HG02943 (cell line): ENCODE measurements around the gene PARK7.

ENCODE experiments used
- ATAC-seq: cut with Tn5 transposase; IDR thresholded peaks from one replicate; pipeline ENCODE4 v1.9.1; 2021; ENCODE audit warnings: mild to moderate bottlenecking, low read depth, moderate library complexity; ENCODE audit not compliant: unreplicated experiment

Gene PARK7

DNA sequence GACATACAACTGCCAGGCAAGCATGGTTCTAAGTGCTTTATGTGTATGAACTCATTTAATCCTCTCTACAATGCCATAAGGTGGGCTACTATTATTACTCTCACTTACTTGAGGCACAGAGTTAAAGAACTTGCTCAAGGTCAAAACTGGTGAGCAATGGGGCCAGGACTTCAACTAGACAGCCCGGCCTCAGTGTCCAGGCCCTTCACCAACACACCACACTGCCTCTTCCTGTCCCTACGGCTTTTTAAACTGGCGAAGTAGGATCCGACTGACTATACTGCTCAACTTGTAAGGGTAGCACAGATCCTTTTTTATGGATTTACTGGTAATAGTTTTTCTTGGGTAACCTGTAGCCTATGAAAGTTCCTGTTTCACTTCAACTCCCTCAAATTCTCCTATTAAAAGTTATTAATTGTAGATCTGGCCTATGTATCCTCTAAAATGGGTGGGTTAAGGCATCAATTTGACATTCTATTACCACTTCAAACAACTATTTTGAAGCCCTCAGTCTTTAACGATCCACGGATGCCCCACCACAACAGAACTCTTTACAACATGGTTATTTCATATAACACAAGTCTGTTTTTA is 60.3 kb downstream of the PARK7 start:
- ATAC-seq, result no peak

DNA sequence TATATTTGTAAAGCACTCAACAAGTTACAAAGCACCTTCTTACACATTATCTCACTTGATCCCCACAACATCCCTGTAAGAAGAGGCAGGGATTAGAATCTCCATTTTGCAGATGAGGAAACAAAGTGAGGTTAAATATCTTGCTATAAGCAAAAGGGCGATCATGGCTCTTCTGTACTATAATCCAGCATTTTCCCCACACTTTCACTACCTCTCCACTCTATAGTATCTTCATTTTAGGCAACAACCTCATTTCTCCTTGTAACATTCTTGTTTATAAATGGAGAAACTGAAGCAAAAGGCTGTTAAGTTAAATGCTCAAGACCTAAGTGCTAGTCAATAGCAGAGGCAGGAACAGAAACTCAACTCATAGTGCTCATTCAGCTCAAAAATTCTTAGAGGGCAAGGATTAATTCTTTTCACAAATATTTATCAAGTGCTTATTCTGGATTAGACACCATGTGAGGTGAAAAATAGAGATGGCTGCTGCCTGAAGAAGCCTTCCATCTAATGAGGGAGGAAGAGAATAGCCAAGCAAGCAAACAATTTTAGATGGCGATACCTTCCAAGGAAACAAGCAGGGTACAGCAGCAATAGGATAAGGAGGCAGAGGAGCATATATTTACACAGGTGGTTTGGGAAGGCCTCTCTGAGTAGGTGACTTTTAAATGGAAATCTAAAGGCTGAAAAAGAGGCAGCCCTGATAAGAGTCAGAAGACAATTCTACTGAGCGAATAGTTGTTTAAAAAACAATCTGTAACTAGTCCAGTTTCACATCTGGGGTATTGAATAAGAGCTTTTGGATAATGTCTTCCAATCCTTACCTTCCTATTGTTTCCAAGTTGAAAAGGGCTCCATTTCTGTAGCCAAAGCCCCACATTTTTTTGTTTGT is 61.1 kb downstream of the PARK7 start:
- no peak for ATAC-seq

DNA sequence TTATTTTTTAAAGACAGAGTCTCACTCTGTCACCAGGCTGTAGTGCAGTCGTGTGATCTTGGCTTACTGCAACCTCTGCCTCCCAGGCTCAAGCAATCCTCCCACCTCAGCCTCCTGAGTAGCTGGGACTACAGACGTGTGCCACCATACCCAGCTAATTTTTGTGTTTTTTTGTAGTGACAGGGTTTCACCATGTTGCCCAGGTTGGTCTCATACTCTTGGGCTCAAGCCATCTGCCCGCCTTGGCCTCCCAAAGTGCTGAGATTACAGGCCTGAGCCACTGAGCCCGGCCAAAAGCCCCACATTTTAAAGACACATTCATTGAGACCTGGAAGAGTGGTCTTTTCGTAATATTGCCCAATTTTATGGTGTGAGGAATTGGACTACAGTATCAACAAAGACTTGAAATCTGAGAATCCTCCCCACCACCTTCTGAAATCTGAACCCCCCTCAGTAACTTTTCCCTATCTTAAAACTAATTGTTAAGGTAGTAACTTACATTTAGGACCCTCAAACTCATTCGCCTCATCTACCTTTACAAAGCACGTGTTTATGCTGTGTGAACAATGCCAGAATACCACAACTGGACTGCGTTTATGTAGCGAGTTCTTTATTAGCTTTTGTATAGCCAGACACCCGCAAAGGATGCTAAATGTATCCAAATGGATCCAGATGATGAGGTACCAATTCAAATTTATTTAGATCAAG is 61.9 kb downstream of the PARK7 start:
- no peak for ATAC-seq

DNA sequence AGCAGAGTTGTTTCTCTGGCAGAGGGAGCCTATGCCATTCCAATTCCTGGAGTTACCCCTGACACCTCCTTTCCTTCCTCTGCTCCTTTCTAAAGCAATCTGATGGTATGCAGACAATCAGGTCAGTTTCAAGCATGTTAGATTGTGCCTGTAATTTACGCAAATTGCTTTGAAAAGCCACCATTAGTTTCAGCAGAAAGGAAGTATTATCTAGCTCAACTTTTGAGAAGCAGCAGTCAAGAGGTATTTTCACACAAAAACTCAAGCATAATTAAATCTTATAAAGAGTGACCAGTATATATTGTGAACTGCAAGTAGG is 62.4 kb downstream of the PARK7 start:
- no peak for ATAC-seq

DNA sequence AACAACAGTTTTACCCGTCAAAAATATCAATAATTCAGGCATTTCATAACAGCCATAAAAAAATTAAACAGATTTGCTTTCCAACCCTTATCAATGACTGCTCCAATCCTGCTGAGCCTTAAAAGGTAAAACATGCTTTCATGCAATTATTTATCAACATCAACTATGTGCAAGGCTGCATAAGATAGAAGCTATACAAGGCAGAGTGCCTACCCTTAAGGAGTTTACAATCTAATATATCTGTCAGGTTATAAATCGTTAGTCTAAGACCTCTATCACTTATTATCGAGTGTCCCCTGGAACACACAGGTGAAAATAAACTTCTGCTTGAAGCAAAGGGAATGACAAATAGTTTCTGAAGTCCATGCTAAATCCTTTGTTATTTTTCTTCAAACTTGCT is 62.8 kb downstream of the PARK7 start:
- no peak for ATAC-seq

DNA sequence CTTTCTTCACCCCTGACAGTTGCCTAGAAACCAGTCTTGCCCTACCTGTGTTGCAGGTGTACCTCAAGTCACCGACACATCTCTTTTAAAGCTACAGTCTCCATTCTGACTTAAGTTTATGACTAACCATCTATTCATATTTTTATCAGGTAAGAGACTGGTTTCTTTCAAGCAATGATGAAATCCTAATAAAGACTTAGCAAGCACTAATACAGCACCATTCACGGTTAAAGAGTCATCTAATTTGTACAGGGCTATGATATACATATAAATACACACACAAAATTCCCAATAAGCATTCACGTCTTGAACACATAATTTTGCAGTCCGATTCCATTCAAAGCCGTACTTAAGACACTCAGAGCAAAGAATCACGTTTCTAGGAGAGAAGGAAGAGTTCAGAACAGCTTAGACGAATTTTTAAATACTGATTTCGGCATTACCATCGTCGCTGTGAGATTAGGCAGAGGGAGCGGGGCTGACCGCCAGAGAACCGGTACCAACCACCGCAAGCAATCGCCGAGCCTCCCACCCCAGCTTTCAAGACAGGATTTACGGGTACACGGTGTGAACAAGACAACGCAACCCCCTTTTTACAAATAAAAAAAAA is 63.7 kb downstream of the PARK7 start:
- no peak for ATAC-seq

DNA sequence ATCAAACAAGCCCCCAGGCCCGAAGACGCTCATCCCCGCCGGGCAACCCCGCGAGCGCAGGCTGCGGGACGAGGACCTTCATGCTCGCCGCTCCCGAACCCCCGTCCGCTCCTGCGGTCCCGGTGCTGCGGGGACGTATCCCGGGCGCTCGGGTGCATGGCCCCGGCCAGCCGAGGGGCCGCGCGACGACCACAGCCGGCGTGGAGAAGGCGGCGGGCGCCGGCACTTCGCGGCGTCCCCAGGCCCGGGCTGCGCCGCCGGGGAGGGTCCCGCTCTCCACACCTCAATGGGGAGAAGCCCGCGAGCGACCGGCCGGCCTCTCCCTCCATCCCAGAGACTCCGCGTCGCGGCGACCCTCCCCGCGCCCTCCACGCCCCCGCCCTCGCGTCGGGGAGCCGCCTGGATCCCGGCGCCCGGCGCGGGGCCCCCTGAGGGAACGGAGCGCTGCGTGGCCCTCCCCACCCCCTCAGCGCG is 64.2 kb downstream of the PARK7 start:
- ATAC-seq, result no peak

DNA sequence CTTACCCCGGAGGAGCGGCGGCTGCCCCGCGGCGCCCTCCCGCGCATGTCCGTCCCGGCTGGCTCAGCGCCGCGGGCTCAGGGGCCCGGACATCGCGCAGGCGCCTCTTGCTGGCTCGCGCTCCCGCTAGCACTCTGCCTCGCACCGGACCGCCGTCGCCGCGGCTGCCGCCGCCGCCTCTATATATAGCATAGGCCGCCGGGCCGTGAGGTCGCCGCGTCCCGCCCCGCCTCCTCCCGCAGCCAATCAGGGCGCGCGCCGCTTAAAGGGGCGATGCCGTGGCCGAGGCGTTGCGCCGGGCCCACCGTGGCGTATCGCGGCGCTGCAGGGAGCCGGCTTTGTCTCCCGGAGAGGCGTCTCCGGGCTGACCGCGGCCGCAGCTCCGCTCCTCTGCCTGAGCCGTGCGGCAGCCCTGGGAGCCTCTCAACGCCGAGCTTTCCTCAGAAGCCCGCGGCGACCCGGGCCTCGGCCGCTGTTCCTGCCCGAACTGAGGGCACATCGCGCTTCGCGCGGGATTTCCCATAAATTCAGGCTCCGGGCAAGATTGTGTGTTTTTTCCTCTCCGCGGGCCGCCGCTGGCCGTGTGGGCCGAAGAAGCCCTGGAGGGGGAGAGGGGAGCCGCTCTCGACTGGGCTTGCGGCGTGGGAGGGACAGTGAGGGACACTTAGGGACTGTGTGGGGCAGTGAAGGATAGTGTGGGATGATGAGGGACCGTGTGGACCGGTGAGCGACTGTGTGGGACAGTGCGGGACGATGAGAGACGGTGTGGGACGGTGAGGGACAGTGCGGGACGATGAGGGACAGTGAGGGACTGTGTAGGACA is 64.9 kb downstream of the PARK7 start, which contains the start of gene ERRFI1:
Gene ERRFI1, minus strand, starts transcription at position 157 of the 823 bp plus-strand sequence. CDS start 10,690 bp downstream, outside the sequence.
- ATAC-seq, result no peak

DNA sequence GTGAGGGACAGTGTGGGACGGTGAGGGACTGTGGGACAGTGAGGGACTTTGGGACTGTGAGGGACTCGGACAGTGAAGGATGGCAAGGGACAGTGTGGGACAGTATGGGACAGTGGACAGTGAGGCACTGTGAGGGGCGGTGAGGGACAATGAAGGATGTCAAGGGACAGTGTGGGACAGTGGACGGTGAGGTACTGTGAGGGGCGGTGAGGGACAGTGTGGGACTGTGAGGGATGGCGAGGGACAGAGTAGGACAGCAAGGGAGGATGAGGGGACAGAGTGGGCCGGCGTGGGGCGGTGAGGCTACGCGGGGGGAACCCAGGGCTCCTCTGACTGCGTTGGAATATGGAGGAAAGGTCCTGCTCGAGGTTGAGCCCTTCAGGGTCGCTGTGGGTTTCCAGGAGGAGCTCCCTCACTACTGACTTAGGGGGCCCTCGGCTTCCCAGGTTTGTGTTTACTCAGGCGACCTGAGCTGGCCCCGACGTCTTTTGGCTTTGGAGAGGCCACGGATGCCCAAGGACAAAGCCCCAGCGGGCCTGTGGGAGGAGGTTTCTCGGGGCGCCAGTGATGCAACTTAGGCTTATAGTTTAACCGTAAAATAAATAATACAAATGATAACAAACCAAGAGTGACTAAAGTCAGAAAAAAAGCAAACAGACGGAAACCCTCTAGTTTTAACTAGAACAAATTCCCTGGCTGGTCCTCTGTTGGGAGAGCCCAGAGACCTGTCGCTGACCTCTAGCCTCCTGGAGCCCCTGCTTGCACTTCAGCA is 65.7 kb downstream of the PARK7 start:
- no peak for ATAC-seq

DNA sequence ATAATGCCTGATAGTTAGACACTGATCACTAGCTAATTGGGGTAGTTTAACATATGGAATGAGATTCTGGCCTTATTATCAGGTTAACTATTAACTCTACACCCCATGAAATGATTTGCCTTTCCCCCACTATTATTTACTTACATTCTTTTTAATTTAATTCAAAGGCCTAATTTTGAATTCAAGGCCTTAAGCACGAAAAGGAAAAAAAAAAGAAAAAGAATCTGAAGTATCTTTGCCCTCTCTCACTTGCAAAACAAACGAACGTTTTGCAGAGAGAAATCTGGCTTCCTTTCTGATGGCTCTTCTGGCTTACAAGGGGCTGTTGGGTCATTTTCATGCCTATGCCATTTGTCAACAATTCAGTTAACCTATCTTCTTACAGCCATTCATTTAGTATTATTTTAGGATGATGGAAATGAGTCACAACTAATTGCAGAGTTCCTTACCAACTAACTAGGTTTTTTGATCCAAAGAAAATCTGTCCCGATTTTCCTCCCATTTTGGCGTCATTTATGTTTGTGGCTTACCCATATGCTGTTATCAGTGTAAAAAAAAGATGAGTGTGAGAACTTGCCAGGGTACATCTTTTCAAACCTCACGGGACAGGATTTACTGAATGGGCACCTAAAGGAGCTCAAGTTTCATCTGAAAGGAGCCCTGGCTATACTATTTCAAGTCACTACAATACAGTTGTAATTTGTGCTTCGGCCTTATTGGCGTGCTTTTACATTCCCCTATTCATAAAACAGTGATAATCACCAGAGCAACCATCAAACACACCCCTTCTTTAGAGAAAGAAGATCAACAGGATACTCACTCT is 66.4 kb downstream of the PARK7 start:
- ATAC-seq, result no peak

DNA sequence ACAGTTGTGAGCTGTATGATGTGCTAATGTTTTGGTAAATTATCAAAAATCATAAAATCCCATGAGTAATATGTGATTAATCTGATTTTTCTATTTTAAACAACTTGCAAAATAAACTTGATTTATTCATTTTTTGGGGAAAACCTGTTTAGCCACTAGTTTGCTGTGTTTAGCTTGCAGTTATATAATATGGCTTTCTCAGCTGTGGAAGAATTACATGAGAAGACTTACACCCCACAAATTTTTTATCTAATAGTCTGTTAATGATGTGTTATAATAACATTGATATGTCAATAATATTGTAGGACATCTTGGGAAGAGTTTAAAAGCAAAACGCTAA is 67.0 kb downstream of the PARK7 start:
- no peak for ATAC-seq

DNA sequence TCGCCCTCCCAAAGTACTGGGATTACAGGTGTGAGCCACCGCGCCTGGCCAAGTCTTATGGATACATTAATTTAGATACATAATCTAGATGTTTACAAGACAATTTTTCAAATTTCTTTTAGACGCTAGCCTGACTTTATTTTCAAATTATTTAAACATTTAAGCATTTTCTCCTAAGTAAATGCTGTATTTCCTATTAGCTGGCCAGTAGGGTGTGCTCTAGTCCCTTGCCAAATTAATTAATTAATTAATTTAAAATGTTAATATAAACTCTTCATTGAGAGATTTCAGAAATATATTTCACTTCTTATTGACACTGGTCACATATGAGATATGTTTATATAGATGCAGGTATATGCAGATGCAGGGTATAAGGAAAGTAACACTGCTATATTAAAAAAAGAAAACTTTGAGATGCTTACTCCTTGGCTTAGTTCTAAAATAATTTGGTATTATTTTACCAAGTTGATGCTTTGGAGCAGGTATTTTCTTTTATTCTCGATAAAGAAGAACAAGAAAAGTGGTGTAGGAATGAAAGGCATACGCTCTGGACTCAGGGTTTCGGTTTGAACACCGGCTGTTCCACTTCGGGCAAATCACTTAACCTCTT is 69.8 kb downstream of the PARK7 start:
- ATAC-seq, result no peak

DNA sequence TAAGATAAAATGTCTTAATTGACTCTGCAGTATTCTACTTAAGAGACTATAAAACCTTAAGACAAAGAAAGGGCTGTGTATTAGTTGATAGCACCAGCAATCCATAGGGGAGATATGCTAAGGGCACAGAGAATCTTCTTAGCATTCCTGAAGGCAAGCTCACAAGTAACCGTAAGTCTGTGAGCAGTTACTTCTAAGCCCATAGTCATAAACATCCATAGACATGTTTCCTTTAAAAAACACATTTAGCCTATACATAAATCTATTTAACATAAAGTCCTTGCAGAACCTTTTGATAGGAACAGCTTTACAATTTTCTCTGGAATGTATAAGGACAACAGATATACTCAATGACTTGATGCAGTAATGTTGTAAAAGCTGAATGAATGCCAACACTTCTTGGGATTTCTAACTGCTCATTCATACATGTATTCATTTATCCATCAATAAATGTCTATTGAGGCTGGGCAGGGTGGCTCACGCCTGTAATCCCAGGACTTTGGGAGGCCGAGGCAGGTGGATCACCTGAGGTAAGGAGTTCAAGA is 70.9 kb downstream of the PARK7 start:
- no peak for ATAC-seq

DNA sequence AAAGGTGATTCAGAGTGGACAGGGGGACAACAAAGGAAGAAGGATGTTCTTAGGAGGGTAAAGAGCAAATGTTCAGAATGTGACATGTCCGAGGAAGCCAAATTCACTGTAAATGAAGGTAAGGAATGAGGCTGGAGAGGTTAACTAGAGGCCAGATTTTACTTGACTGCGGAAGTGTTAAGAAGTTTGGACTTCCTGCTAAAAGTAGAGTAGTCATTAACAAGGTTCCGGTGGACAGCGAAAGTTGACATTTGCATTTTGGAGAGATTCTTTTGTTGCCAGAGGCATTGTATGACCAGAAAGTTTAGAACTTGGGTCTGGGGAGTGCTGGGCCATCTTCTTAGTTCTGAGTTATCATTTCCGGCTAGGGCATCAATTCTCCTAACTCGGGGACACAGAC is 71.8 kb downstream of the PARK7 start:
- no peak for ATAC-seq
